GM18505 (cell line): ENCODE measurements around the gene KIF13A.
"Not testable (repeated sequence)": the region's sequence is repeated elsewhere in the genome, so short reads cannot be mapped to it uniquely, and the experiment has no call there.

Experiments used
- ATAC-seq: cut with Tn5 transposase; IDR thresholded peaks from one replicate; pipeline ENCODE4 v1.9.1; 2021; ENCODE audit not compliant: unreplicated experiment
- POLR2A ChIP-seq: IDR thresholded peaks from 4 replicates; pipeline ENCODE4 v1.6.1; 2011; ENCODE audit warnings: borderline replicate concordance; ENCODE audit not compliant: insufficient read depth, insufficient read length; ENCODE audit errors: extremely low read depth

The KIF13A gene

GRCh38 chr6:17919496-17919895 lies 67.9 kb downstream of the KIF13A start:
- ATAC-seq, result no peak
- TF ChIP-seq POLR2A, result no peak

- TF ChIP-seq POLR2A, result no peak
- no peak for ATAC-seq
These were observed 69.3 kb downstream of the KIF13A start for GRCh38 chr6:17917837-17918763.

GRCh38 chr6:17914651-17915050 lies 72.8 kb downstream of the KIF13A start:
- no peak for TF ChIP-seq POLR2A
- no peak for ATAC-seq

- no peak for ATAC-seq
These were observed 74.9 kb downstream of the KIF13A start for GRCh38 chr6:17912521-17912920.

GRCh38 chr6:17911656-17912055 lies 75.8 kb downstream of the KIF13A start:
- ATAC-seq, result not testable (repeated sequence)

More at GRCh38 chr6:17912521-17912920, 74.9 kb downstream of the KIF13A start:
- no peak for TF ChIP-seq POLR2A

- ATAC-seq, result no peak
- no peak for TF ChIP-seq POLR2A
These were observed 77.2 kb downstream of the KIF13A start for GRCh38 chr6:17910189-17910588.

GRCh38 chr6:17908831-17909230 lies 78.6 kb downstream of the KIF13A start:
- ATAC-seq, result no peak
- no peak for TF ChIP-seq POLR2A

- no peak for ATAC-seq
- no peak for TF ChIP-seq POLR2A
These were observed 79.8 kb downstream of the KIF13A start for GRCh38 chr6:17907406-17908229.

GRCh38 chr6:17905611-17906592 lies 81.5 kb downstream of the KIF13A start:
- TF ChIP-seq POLR2A, result no peak
- ATAC-seq, result no peak

GRCh38 chr6:17904491-17905120 lies 82.8 kb downstream of the KIF13A start:
- TF ChIP-seq POLR2A, result no peak
- no peak for ATAC-seq

GRCh38 chr6:17902974-17903373 lies 84.5 kb downstream of the KIF13A start:
- no peak for TF ChIP-seq POLR2A
- no peak for ATAC-seq

- ATAC-seq, result no peak
- TF ChIP-seq POLR2A, result no peak
These were observed 85.9 kb downstream of the KIF13A start for GRCh38 chr6:17901493-17901892.
